Mucosa of rectum (tissue), 2 donors: Measurements from ENCODE around the gene ATE1.

Experiments used
- H3K27ac ChIP-seq, 2 donors: one replicate each; pipeline ENCODE4 v1.7.0; 2013; ENCODE audit warnings: inconsistent platforms in 2 of 2, low read depth in 2 of 2, low read length in 2 of 2
- H3K27me3 ChIP-seq, 2 donors: one replicate each; pipeline ENCODE4 v1.7.0; 2013; ENCODE audit warnings: low read length in 2 of 2; ENCODE audit not compliant: control insufficient read depth in 2 of 2, insufficient read depth in 2 of 2
- H3K36me3 ChIP-seq, 2 donors: one replicate each; pipeline ENCODE4 v1.7.0; 2013; ENCODE audit warnings: low read length in 2 of 2; ENCODE audit not compliant: control insufficient read depth in 2 of 2, insufficient read depth in 2 of 2
- H3K4me1 ChIP-seq, 2 donors: one replicate each; pipeline ENCODE4 v1.7.0; 2013; ENCODE audit warnings: low read length in 2 of 2, mild to moderate bottlenecking in 1 of 2; ENCODE audit not compliant: control insufficient read depth in 2 of 2, insufficient read depth in 2 of 2
- H3K4me3 ChIP-seq, 2 donors: one replicate each; pipeline ENCODE4 v1.7.0; 2013; ENCODE audit warnings: low read length in 2 of 2
- H3K9ac ChIP-seq, 2 donors: one replicate each; pipeline ENCODE4 v1.7.0; 2013; ENCODE audit warnings: low read length in 2 of 2, low read depth in 1 of 2, mild to moderate bottlenecking in 1 of 2
- H3K9me3 ChIP-seq, 2 donors: one replicate each; pipeline ENCODE4 v1.7.0; 2013; ENCODE audit warnings: low read length in 2 of 2; ENCODE audit not compliant: control insufficient read depth in 2 of 2
- donor health status: healthy.
- donor health status: Normal muscosa, but diverticular disease.

The ATE1 gene

GRCh38 chr10:121822724-121823123, 105.1 kb downstream of the ATE1 start:
- no peaks in the 10 kb centered on the region for H3K27me3 ChIP-seq
- no peak overlapping the region for H3K9ac ChIP-seq
- H3K9me3 ChIP-seq, result no peaks in the 10 kb centered on the region
- peaks cover 3 to 4% of the 10 kb centered on the region in 2 donors for H3K36me3 ChIP-seq
- H3K27ac ChIP-seq, result no peak overlapping the region
- H3K4me3 ChIP-seq, result no peak overlapping the region
- no peaks in the 10 kb centered on the region for H3K4me1 ChIP-seq

- Histone ChIP-seq H3K27me3 (no peaks in the 10 kb centered on the region), H3K27ac (no peak overlapping the region), H3K36me3 (peaks cover 0 to 4% of the 10 kb centered on the region in 2 donors), H3K9ac (no peak overlapping the region), H3K4me3 (no peak overlapping the region), H3K4me1 (no peaks in the 10 kb centered on the region), H3K9me3 (no peaks in the 10 kb centered on the region)
Measured at GRCh38 chr10:121822180-121822579, 105.7 kb downstream of the ATE1 start.

GRCh38 chr10:121819049-121819448, 108.8 kb downstream of the ATE1 start:
- no peaks in the 10 kb centered on the region for H3K9me3 ChIP-seq
- H3K9ac ChIP-seq, result no peak overlapping the region
- H3K27me3 ChIP-seq, result no peaks in the 10 kb centered on the region
- H3K4me1 ChIP-seq, result no peaks in the 10 kb centered on the region
- no peak overlapping the region for H3K27ac ChIP-seq
- peaks cover 0 to 14% of the 10 kb centered on the region in 2 donors for H3K36me3 ChIP-seq
- H3K4me3 ChIP-seq, result no peak overlapping the region

- no peak overlapping the region for H3K27ac ChIP-seq
- no peaks in the 10 kb centered on the region for H3K27me3 ChIP-seq
- H3K4me1 ChIP-seq, result no peaks in the 10 kb centered on the region
- H3K9ac ChIP-seq, result no peak overlapping the region
- no peak overlapping the region for H3K4me3 ChIP-seq
- H3K9me3 ChIP-seq, result no peaks in the 10 kb centered on the region
- peaks cover 0 to 14% of the 10 kb centered on the region in 2 donors for H3K36me3 ChIP-seq
Measured at GRCh38 chr10:121818599-121818998, 109.2 kb downstream of the ATE1 start.

- Histone ChIP-seq H3K27ac (no peak overlapping the region), H3K27me3 (no peaks in the 10 kb centered on the region), H3K36me3 (peaks cover 0 to 12% of the 10 kb centered on the region in 2 donors), H3K4me3 (no peak overlapping the region), H3K9me3 (no peaks in the 10 kb centered on the region), H3K4me1 (no peaks in the 10 kb centered on the region), H3K9ac (no peak overlapping the region)
Measured at GRCh38 chr10:121816197-121816596, 111.6 kb downstream of the ATE1 start.

GRCh38 chr10:121813857-121814256, 114.0 kb downstream of the ATE1 start:
- Histone ChIP-seq H3K27ac (no peak overlapping the region), H3K9me3 (no peaks in the 10 kb centered on the region), H3K4me3 (no peak overlapping the region), H3K9ac (no peak overlapping the region), H3K4me1 (no peaks in the 10 kb centered on the region), H3K36me3 (peaks cover 0 to 12% of the 10 kb centered on the region in 2 donors), H3K27me3 (no peaks in the 10 kb centered on the region)

GRCh38 chr10:121813211-121813815, 114.5 kb downstream of the ATE1 start:
- H3K36me3 ChIP-seq, result peaks cover 0 to 12% of the 10 kb centered on the region in 2 donors
- no peak overlapping the region for H3K27ac ChIP-seq

GRCh38 chr10:121812031-121812430, 115.8 kb downstream of the ATE1 start:
- no peak overlapping the region for H3K27ac ChIP-seq
- H3K9ac ChIP-seq, result no peak overlapping the region
- no peaks in the 10 kb centered on the region for H3K27me3 ChIP-seq
- no peak overlapping the region for H3K4me3 ChIP-seq
- no peaks in the 10 kb centered on the region for H3K4me1 ChIP-seq
- no peaks in the 10 kb centered on the region for H3K9me3 ChIP-seq
- H3K36me3 ChIP-seq, result peaks cover 0 to 12% of the 10 kb centered on the region in 2 donors

More at GRCh38 chr10:121813211-121813815, 114.5 kb downstream of the ATE1 start:
- no peak overlapping the region for H3K9ac ChIP-seq
- no peak overlapping the region for H3K4me3 ChIP-seq
- no peaks in the 10 kb centered on the region for H3K9me3 ChIP-seq
- no peaks in the 10 kb centered on the region for H3K27me3 ChIP-seq
- H3K4me1 ChIP-seq, result no peaks in the 10 kb centered on the region

GRCh38 chr10:121811386-121811785, 116.4 kb downstream of the ATE1 start:
- no peak overlapping the region for H3K27ac ChIP-seq
- peaks cover 0 to 12% of the 10 kb centered on the region in 2 donors for H3K36me3 ChIP-seq
- no peak overlapping the region for H3K4me3 ChIP-seq
- no peaks in the 10 kb centered on the region for H3K9me3 ChIP-seq
- H3K27me3 ChIP-seq, result no peaks in the 10 kb centered on the region
- no peak overlapping the region for H3K9ac ChIP-seq
- H3K4me1 ChIP-seq, result no peaks in the 10 kb centered on the region

- peaks cover 0 to 6% of the 10 kb centered on the region in 2 donors for H3K36me3 ChIP-seq
- H3K4me3 ChIP-seq, result no peak overlapping the region
- no peaks in the 10 kb centered on the region for H3K4me1 ChIP-seq
- no peak overlapping the region for H3K27ac ChIP-seq
- H3K9me3 ChIP-seq, result no peaks in the 10 kb centered on the region
- H3K27me3 ChIP-seq, result no peaks in the 10 kb centered on the region
- no peak overlapping the region for H3K9ac ChIP-seq
Measured at GRCh38 chr10:121808835-121809234, 119.0 kb downstream of the ATE1 start.
